Endothelial cell of umbilical vein (primary cell): Measurements from ENCODE around the gene MAML3. TPM values are rescaled to one million over a fixed set of nuclear protein-coding genes. Genes with fewer than 3 reads are reported as not detected.
A peak's percentile ranks its signal among the peaks of the same experiment; 100 is the strongest.

Source experiments
- BruUV-seq: library from RNA; stranded (reverse); fragments of 400-500 nt; replicated peaks from 2 replicates; lab custom pipeline; 2021; lab: Mats Ljungman, UMichigan
- CTCF ChIA-PET: fragments of 300-600, 350-600 bp; sonication (Branson Sonifier 250); formaldehyde crosslinking; loops from one replicate; lab custom pipeline; 2021; ENCODE audit warnings: antibody characterized with exemption, inconsistent platforms; lab: Charles Lee
- POLR2A ChIA-PET: fragments of 300-600, 350-600 bp; sonication (Branson Sonifier 250); formaldehyde crosslinking; loops from one replicate; lab custom pipeline; 2021; ENCODE audit warnings: antibody characterized with exemption, inconsistent platforms; lab: Charles Lee
- DNase-seq: peaks from one replicate; pipeline ENCODE4 v3.0.0-alpha.2; 2011; ENCODE audit warnings: low read depth, low spot score
- FAIRE-seq: peaks from 2 replicates; lab custom pipeline; 2011; peaks lifted over from hg19 to GRCh38; lab: Jason Lieb, UNC
- H2AFZ ChIP-seq: 2 replicates; pipeline ENCODE4 v1.6.0; 2012; ENCODE audit warnings: low read depth, low read length, control low read depth, inconsistent platforms
- H3K27ac ChIP-seq: 2 replicates; pipeline ENCODE4 v1.5.1; 2011; ENCODE audit warnings: low read depth, mild to moderate bottlenecking, control low read depth, low read length, moderate library complexity; ENCODE audit not compliant: insufficient read depth
- H3K27me3 ChIP-seq, 2 experiments: 2 replicates each; pipeline versions ENCODE4 v1.6.0 to v1.6.1; 2011; ENCODE audit warnings: low read length in 2 of 2, mixed read lengths in 1 of 2; ENCODE audit not compliant: control insufficient read depth in 2 of 2, insufficient read depth in 2 of 2
- H3K36me3 ChIP-seq, 2 experiments: 2 replicates in 1 of 2; 3 replicates in 1 of 2; pipeline ENCODE4 v1.5.1; 2011; ENCODE audit warnings: low read length in 2 of 2, mild to moderate bottlenecking in 1 of 2, moderate library complexity in 1 of 2; ENCODE audit not compliant: control insufficient read depth in 2 of 2, insufficient read depth in 2 of 2; ENCODE audit errors: extremely low read depth in 1 of 2
- H3K4me1 ChIP-seq: 3 replicates; pipeline ENCODE4 v1.5.1; 2011; ENCODE audit warnings: mild to moderate bottlenecking, low read length; ENCODE audit not compliant: control insufficient read depth, insufficient read depth; ENCODE audit errors: extremely low read depth
- H3K4me2 ChIP-seq: 2 replicates; pipeline ENCODE4 v1.6.1; 2011; ENCODE audit warnings: low read length, control low read depth, mixed read lengths; ENCODE audit not compliant: insufficient read depth
- H3K4me3 ChIP-seq, 3 experiments: fragments of 200-600 bp in 1 of 3; sonication (generic), shearing (Covaris generic) in 1 of 3; replicated peaks in 1 of 3; 2 replicates each; pipeline ENCODE4 v1.5.1; 2011 to 2016; ENCODE audit warnings: control low read depth in 3 of 3, low read length in 3 of 3, mild to moderate bottlenecking in 2 of 3, inconsistent platforms in 1 of 3, low read depth in 1 of 3, moderate library complexity in 1 of 3; ENCODE audit not compliant: insufficient read depth in 1 of 3
- H3K79me2 ChIP-seq: 2 replicates; pipeline ENCODE4 v1.6.0; 2012; ENCODE audit warnings: low read length, inconsistent platforms; ENCODE audit not compliant: control insufficient read depth, insufficient read depth
- H3K9ac ChIP-seq: replicated peaks from 2 replicates; pipeline ENCODE3; 2011; ENCODE audit warnings: low read length, control low read depth; ENCODE audit not compliant: insufficient read depth; ENCODE audit errors: extremely low read depth
- H3K9me1 ChIP-seq: replicated peaks from 3 replicates; pipeline ENCODE4 v1.6.0; 2011; ENCODE audit warnings: mild to moderate bottlenecking, low read length; ENCODE audit not compliant: control insufficient read depth, insufficient read depth; ENCODE audit errors: extremely low read depth
- H3K9me3 ChIP-seq: replicated peaks from 2 replicates; pipeline ENCODE4 v1.5.1; 2012; ENCODE audit warnings: low read length, inconsistent platforms; ENCODE audit not compliant: control insufficient read depth, insufficient read depth
- H4K20me1 ChIP-seq: replicated peaks from 2 replicates; pipeline ENCODE3; 2011; ENCODE audit warnings: mild to moderate bottlenecking, low read length; ENCODE audit not compliant: control insufficient read depth, insufficient read depth; ENCODE audit errors: extremely low read depth
- FOS ChIP-seq: IDR thresholded peaks from 2 replicates; pipeline ENCODE4 v1.6.1; 2011; ENCODE audit warnings: mild to moderate bottlenecking, low read length, moderate library complexity, borderline replicate concordance; ENCODE audit not compliant: insufficient read depth
- MAX ChIP-seq: IDR thresholded peaks from 2 replicates; pipeline ENCODE4 v1.6.1; 2011; ENCODE audit not compliant: insufficient read depth, insufficient read length
- dilution Hi-C: fragments of 300-500 bp; cut with MboI; formaldehyde crosslinking; loops from one replicate; pipeline ENCODE4 v1.15.0; 2019; ENCODE audit warnings: low sequenced_read_pairs; ENCODE audit not compliant: extremely low pct_ligation_motif_present
- intact Hi-C: fragments of 100-400 bp; cut with micrococcal nuclease; formaldehyde crosslinking; loops from one replicate; pipeline ENCODE4 v1.10.0; 2022
- polyA plus RNA-seq, 4 experiments: library from polyadenylated mRNA; depleted of rRNA in 3 of 4; stranded (reverse) in 3 of 4; unstranded in 1 of 4; fragments of >200 nt; gene quantifications; 2 replicates each; pipeline versions ENCODE4 v1.2.1 to v1.2.3, GENCODE V29; 2011 to 2012; ENCODE audit warnings: missing spikeins in 1 of 4
- total RNA-seq: library from RNA; stranded (reverse); gene quantifications from 2 replicates; pipeline ENCODE4 v1.2.3, GENCODE V29; 2021

MAML3 gene
- total and polyA plus RNA-seq, 2 donors (not counting 3 experiments of a cell fraction or from before 2014, with no cell fraction given) = 14.0 to 20.3 TPM

GRCh38 chr4:139686130-139686529 is 467.9 kb downstream of the MAML3 start:
- no peak overlapping the region for H2AFZ ChIP-seq
- intact Hi-C loops = no loop called here

GRCh38 chr4:139685180-139685579 is 468.8 kb downstream of the MAML3 start:
- no peak for FAIRE-seq
- no peak overlapping the region for H3K9ac ChIP-seq
- intact Hi-C loops (no loop called here), dilution Hi-C loops (no loop called here)
- no peaks in the 10 kb centered on the region for H3K27me3 ChIP-seq
- H4K20me1 ChIP-seq = no peaks in the 10 kb centered on the region
- POLR2A ChIA-PET = no interaction called here
- CTCF ChIA-PET = interaction anchor here (1.0 kb wide), 1 partner anchor 20 kb away, joined by 3 read pairs; no protein-coding TSS in a partner anchor
- H3K36me3 ChIP-seq = no peaks in the 10 kb centered on the region
- no peak overlapping the region for H2AFZ ChIP-seq
- no peaks in the 10 kb centered on the region for H3K9me1 ChIP-seq
- no peaks in the 10 kb centered on the region for H3K4me1 ChIP-seq
- no peak overlapping the region for H3K4me2 ChIP-seq
- H3K27ac ChIP-seq = no peak overlapping the region
- H3K4me3 ChIP-seq = no peak overlapping the region
- DNase-seq = no peak
- peak; percentile 12 for TF ChIP-seq FOS
- TF ChIP-seq MAX = no peak
- no peaks in the 10 kb centered on the region for H3K9me3 ChIP-seq
- no TSS peak for BruUV-seq
- H3K79me2 ChIP-seq = no peaks in the 10 kb centered on the region

More at GRCh38 chr4:139686130-139686529, 467.9 kb downstream of the MAML3 start:
- ChIA-PET POLR2A (no interaction called here), CTCF (no interaction called here)
- H3K79me2 ChIP-seq = no peaks in the 10 kb centered on the region
- no peaks in the 10 kb centered on the region for H3K27me3 ChIP-seq
- H3K4me1 ChIP-seq = no peaks in the 10 kb centered on the region
- TF ChIP-seq MAX = no peak
- no peak overlapping the region for H3K4me2 ChIP-seq
- DNase-seq (no peak), FAIRE-seq (no peak)
- no TSS peak for BruUV-seq
- no peaks in the 10 kb centered on the region for H3K9me1 ChIP-seq
- H3K27ac ChIP-seq = no peak overlapping the region
- H3K4me3 ChIP-seq = no peak overlapping the region
- H3K36me3 ChIP-seq = no peaks in the 10 kb centered on the region
- dilution Hi-C loops = no loop called here
- no peaks in the 10 kb centered on the region for H4K20me1 ChIP-seq
- H3K9ac ChIP-seq = no peak overlapping the region
- no peaks in the 10 kb centered on the region for H3K9me3 ChIP-seq
